GM21390 (cell line): Measurements from ENCODE around the gene TADA2B.

Source experiments
- ATAC-seq: cut with Tn5 transposase; IDR thresholded peaks from one replicate; pipeline ENCODE4 v1.9.1; 2021; ENCODE audit not compliant: unreplicated experiment

The TADA2B gene

DNA sequence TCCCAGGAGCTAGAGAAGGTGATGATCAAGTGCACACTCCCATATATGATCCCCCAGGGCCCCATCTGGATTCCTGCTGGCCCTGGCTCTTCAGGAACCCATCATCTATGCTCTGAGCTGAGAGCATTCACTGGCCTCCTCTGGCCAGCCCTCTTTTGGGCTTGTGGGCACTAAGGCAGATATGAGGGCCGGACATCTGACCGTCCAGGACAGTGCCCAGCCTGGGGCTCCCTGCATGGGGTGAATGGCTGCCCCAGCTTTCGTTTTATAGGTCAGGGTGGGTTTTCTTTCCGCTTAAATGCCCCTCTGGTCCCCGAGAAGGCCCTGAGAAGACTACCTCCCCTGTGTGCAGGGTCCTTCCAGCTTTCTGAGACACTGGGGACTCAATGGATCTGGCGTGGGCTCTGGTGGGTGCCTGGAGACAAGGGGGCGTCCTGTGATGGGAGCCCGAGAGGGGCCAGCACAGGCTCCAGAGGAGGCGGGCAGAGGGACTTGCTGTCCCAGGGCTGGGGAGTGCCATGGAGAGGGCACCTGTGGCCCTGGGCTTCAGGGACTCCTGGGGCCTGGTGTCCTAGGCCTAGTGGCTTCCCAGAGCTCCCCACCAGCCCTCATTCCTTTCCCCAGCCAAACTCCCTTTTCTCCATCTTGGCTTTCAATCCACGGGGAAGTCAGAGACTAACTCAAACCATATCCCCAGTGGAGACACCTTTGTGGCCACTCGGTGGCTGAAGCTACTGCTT, 64.2 kb downstream of the TADA2B start:
- ATAC-seq, result no peak
